ENCODE data around the gene EDARADD. TPM values are rescaled to one million over a fixed set of nuclear protein-coding genes. Genes with fewer than 3 reads are reported as not detected.

The EDARADD gene
- total and polyA plus RNA-seq, 2 of the 8 experiments (the other 6 are each of a cell fraction or from before 2014, with no cell fraction given), result 3.4 to 6.1 TPM

DNA sequence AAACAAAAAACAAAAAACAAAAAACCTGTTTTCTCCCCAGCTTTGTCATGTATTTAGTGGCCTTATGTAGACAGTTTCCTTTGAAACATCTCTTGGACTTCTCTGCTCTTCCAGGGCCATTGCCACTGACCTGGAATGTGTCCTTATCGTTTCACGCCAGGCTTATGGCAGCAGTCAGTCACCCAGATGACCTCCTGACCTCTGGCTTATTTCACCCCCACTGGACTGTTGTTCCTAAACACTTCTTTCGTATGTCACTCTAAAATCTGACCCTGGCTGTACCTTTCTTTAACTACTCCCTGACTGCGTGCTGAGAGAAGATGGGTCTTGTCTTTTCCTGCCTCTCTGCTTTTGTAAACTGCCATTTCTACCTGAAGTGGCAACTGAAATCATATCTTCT, 138.8 kb downstream of the EDARADD start:
- Histone ChIP-seq H2BK120ac (replicated peaks; ENCODE audit: low read depth, low read length) (no peak overlapping the region), H2AK5ac (ENCODE audit: low read depth, low read length) (no peak overlapping the region), H3K9me3 (ENCODE audit: insufficient read depth in 2 of 2, low read depth in 1 of 2, low read length in 1 of 2) (no peaks in the 10 kb centered on the region; a peak in 1 of 4 replicates), H3K79me2 (ENCODE audit: control insufficient read depth in 1 of 2, insufficient read depth in 2 of 2, low read length in 2 of 2) (no peaks in the 10 kb centered on the region), H3K4me1 (replicated peaks in 1 of 4; ENCODE audit: control insufficient read depth in 3 of 4, insufficient read depth in 4 of 4, low read length in 3 of 4) (no peaks in the 10 kb centered on the region), H4K8ac (ENCODE audit: extremely low read depth, insufficient read depth, low read length) (no peak overlapping the region), H4K20me1 (replicated peaks in 1 of 2; ENCODE audit: control insufficient read depth in 1 of 2, insufficient read depth in 2 of 2, low read length in 2 of 2) (no peaks in the 10 kb centered on the region), H2AFZ (ENCODE audit: low read length) (no peak overlapping the region), H3K4me3 (ENCODE audit: extremely low read depth in 1 of 4, insufficient read depth in 2 of 4, low read depth in 3 of 4, low read length in 4 of 4) (no peak overlapping the region), H3K36me3 (ENCODE audit: control insufficient read depth in 2 of 4, insufficient read depth in 4 of 4, low read length in 3 of 4) (no peaks in the 10 kb centered on the region), H3K23me2 (ENCODE audit: low read depth, low read length) (no peaks in the 10 kb centered on the region), H2BK5ac (ENCODE audit: low read depth, low read length) (no peak overlapping the region), H4K91ac (replicated peaks; ENCODE audit: insufficient read length, low read length) (no peak overlapping the region), H2BK20ac (ENCODE audit: low read length) (no peak overlapping the region), H3K79me1 (ENCODE audit: low read depth, low read length) (no peaks in the 10 kb centered on the region), H3K18ac (ENCODE audit: extremely low read depth, low read length) (no peak overlapping the region), H4K5ac (ENCODE audit: insufficient read length, low read depth, low read length) (no peak overlapping the region), H3K14ac (ENCODE audit: insufficient read length) (no peak overlapping the region), H2BK15ac (ENCODE audit: low read length) (no peak overlapping the region), H3K27ac (ENCODE audit: low read depth, low read length) (no peak overlapping the region), H3K9ac (replicated peaks in 1 of 4; ENCODE audit: extremely low read depth in 1 of 4, low read depth in 3 of 4, low read length in 3 of 4) (no peak overlapping the region), H3K27me3 (replicated peaks in 1 of 4; ENCODE audit: control insufficient read depth in 3 of 4, extremely low read depth in 1 of 4, insufficient read depth in 3 of 4, low read length in 3 of 4) (no peaks in the 10 kb centered on the region), H3K56ac (replicated peaks; ENCODE audit: insufficient read length, low read depth, low read length) (no peak overlapping the region), H3K4ac (replicated peaks; ENCODE audit: insufficient read length, low read depth, low read length) (no peak overlapping the region), H2BK12ac (ENCODE audit: low read depth, low read length) (no peak overlapping the region), H3K23ac (ENCODE audit: insufficient read length) (no peak overlapping the region), H3K4me2 (ENCODE audit: insufficient read depth in 1 of 2, low read depth in 2 of 2, low read length in 2 of 2) (no peak overlapping the region)
- POLR2A ChIA-PET (ENCODE audit: partially characterized antibody), result interaction anchor here (0.7 kb wide), 1 partner anchor 10 kb away, joined by 3 read pairs; no protein-coding TSS in a partner anchor
- 92% methylated on average over 4 of the region's 4 CpGs; no CpG with 5 or more reads in 1 of the 2 experiments for WGBS, 2 experiments (ENCODE audit: extremely low coverage in 1 of 2, insufficient coverage in 1 of 2, insufficient read length in 1 of 2, insufficient replicate concordance in 2 of 2, low coverage in 1 of 2, low lambda C conversion rate in 2 of 2, missing lambda C conversion rate in 1 of 2)
- FAIRE-seq (no peak), DNase-seq (ENCODE audit: low read depth in 1 of 2, low spot score in 2 of 2) (no peak)
- CTCF ChIA-PET (ENCODE audit: partially characterized antibody), result interaction anchor here (1.0 to 4.3 kb wide), 3 partner anchors 27 to 433 kb away, joined by 3 to 21 read pairs (median 5); no protein-coding TSS in a partner anchor
- TF ChIP-seq SP1 (IDR thresholded peaks at IDR 0.05; ENCODE audit: low read depth, low read length) (no peak), BACH1 (IDR thresholded peaks at IDR 0.05; ENCODE audit: low read length) (no peak), SRF (IDR thresholded peaks at IDR 0.05; ENCODE audit: low read depth, low read length) (no peak), EZH2 (IDR thresholded peaks at IDR 0.05; ENCODE audit: low read depth, low read length, severe bottlenecking) (no peak), EGR1 (IDR thresholded peaks at IDR 0.05; ENCODE audit: borderline replicate concordance, low read depth, low read length) (no peak), RFX5 (IDR thresholded peaks at IDR 0.05; ENCODE audit: borderline replicate concordance, low read depth, low read length) (no peak), GTF2F1 (IDR thresholded peaks at IDR 0.05; ENCODE audit: borderline replicate concordance, low read depth, low read length) (no peak), TAF1 (IDR thresholded peaks at IDR 0.05; ENCODE audit: low read depth, low read length) (no peak), KDM5A (IDR thresholded peaks at IDR 0.05; ENCODE audit: low read length) (no peak)
- TF ChIP-seq, protein P1, sequence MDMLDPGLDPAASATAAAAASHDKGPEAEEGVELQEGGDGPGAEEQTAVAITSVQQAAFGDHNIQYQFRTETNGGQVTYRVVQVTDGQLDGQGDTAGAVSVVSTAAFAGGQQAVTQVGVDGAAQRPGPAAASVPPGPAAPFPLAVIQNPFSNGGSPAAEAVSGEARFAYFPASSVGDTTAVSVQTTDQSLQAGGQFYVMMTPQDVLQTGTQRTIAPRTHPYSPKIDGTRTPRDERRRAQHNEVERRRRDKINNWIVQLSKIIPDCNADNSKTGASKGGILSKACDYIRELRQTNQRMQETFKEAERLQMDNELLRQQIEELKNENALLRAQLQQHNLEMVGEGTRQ (IDR thresholded peaks at IDR 0.05; ENCODE audit: low read length), result no peak
